ENCODE data around the gene CENPO.

DNA sequence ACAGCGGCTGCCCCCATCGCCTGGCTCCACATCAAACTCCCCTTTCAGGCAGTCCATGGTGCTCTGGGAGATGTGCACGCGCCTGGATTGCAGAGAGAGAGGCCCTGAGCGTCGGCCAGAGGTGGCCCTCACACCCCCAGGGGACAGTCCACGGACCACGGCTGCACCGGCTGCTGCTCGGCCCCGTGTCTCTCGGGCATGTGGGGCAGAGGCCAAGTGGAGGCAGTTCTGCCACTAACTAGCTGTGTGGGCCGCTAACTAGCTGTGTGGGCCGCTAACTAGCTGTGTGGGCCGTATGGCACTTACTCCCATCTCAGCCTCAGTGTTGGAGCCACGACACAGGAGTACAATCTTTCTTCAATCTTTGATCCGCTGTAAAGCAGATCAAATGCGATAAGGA, 45.3 kb downstream of the CENPO start:
- TF ChIP-seq ZNF274 (IDR thresholded peaks at IDR 0.05; ENCODE audit: low read depth, low read length), result no peak
- no peak for TF ChIP-seq YY1 (IDR thresholded peaks at IDR 0.05; ENCODE audit: insufficient read depth, insufficient read length)
